ENCODE results near the gene LOXHD1. TPM values are rescaled to one million over a fixed set of nuclear protein-coding genes. Genes with fewer than 3 reads are reported as not detected.

Gene LOXHD1
- total RNA-seq, 6 donors from 2014 or later = 0.30 to 7.3 (median 1.00) TPM

GRCh38 chr18:46624127-46624526 lies 32.9 kb downstream of the LOXHD1 start:
- 75 to 80% methylated on average over 11 of the region's 11 CpGs for WGBS, 2 donors
- ATAC-seq (ENCODE audit: low FRiP score in 2 of 2) (no peak), DNase-seq (peak in 1 of 2 donors; percentile 16)

GRCh38 chr18:46623541-46623940 lies 33.5 kb downstream of the LOXHD1 start:
- TF ChIP-seq POLR2AphosphoS5 (IDR thresholded peaks at IDR 0.05) (peak in 1 of 2 donors; percentile 45), EP300 (IDR thresholded peaks at IDR 0.05) (peak in 1 of 4 donors; percentile 17), CTCF (IDR thresholded peaks at IDR 0.05) (no peak)
- no peaks in the 10 kb centered on the region for H3K27me3 ChIP-seq
- ATAC-seq (ENCODE audit: low FRiP score in 2 of 2) (peak; percentile 8 to 40), DNase-seq (peak in 1 of 2 donors; percentile 57)
- no peak overlapping the region for H3K4me3 ChIP-seq
- no peak overlapping the region for H3K27ac ChIP-seq
- WGBS, 2 donors = 28 to 51% methylated on average over 6 to 7 of the region's 10 CpGs
- H3K9me3 ChIP-seq = no peaks in the 10 kb centered on the region
- H3K4me1 ChIP-seq = peaks cover 7 to 19% (median 12%) of the 10 kb centered on the region in 4 donors
- no peaks in the 10 kb centered on the region for H3K36me3 ChIP-seq

More at GRCh38 chr18:46624127-46624526, 32.9 kb downstream of the LOXHD1 start:
- Histone ChIP-seq H3K4me1 (peaks cover 7 to 19% (median 12%) of the 10 kb centered on the region in 4 donors), H3K36me3 (no peaks in the 10 kb centered on the region), H3K4me3 (no peak overlapping the region), H3K27ac (no peak overlapping the region), H3K9me3 (no peaks in the 10 kb centered on the region), H3K27me3 (no peaks in the 10 kb centered on the region)
- TF ChIP-seq EP300 (IDR thresholded peaks at IDR 0.05) (no peak), CTCF (IDR thresholded peaks at IDR 0.05) (no peak), POLR2A (IDR thresholded peaks at IDR 0.05) (no peak), POLR2AphosphoS5 (IDR thresholded peaks at IDR 0.05) (no peak)

- H3K4me1 ChIP-seq = peaks cover 7 to 19% (median 12%) of the 10 kb centered on the region in 4 donors
- H3K27me3 ChIP-seq = no peaks in the 10 kb centered on the region
- DNase-seq (no peak), ATAC-seq (ENCODE audit: low FRiP score in 2 of 2) (no peak)
- WGBS, 2 donors = 75 to 89% methylated on average over 3 of the region's 3 CpGs
- H3K36me3 ChIP-seq = no peaks in the 10 kb centered on the region
- no peak overlapping the region for H3K27ac ChIP-seq
- TF ChIP-seq POLR2AphosphoS5 (IDR thresholded peaks at IDR 0.05) (no peak), POLR2A (IDR thresholded peaks at IDR 0.05) (no peak), CTCF (IDR thresholded peaks at IDR 0.05) (no peak), EP300 (IDR thresholded peaks at IDR 0.05) (no peak)
- H3K9me3 ChIP-seq = no peaks in the 10 kb centered on the region
- H3K4me3 ChIP-seq = no peak overlapping the region
These were observed 34.0 kb downstream of the LOXHD1 start for GRCh38 chr18:46622999-46623398.

GRCh38 chr18:46622451-46622850 lies 34.6 kb downstream of the LOXHD1 start:
- ATAC-seq (ENCODE audit: low FRiP score in 2 of 2) (no peak), DNase-seq (no peak)
- TF ChIP-seq POLR2A (IDR thresholded peaks at IDR 0.05) (no peak), EP300 (IDR thresholded peaks at IDR 0.05) (no peak), CTCF (IDR thresholded peaks at IDR 0.05) (no peak)
- no peak overlapping the region for H3K4me3 ChIP-seq
- H3K36me3 ChIP-seq = no peaks in the 10 kb centered on the region
- H3K4me1 ChIP-seq = peaks cover 7 to 19% (median 12%) of the 10 kb centered on the region in 4 donors
- WGBS, 2 donors = 96 to 100% methylated on average over 4 of the region's 4 CpGs
- no peaks in the 10 kb centered on the region for H3K9me3 ChIP-seq
- H3K27me3 ChIP-seq = no peaks in the 10 kb centered on the region
- H3K27ac ChIP-seq = no peak overlapping the region

- Histone ChIP-seq H3K27ac (no peak overlapping the region), H3K9me3 (no peaks in the 10 kb centered on the region), H3K36me3 (no peaks in the 10 kb centered on the region), H3K4me1 (peaks cover 7 to 19% (median 12%) of the 10 kb centered on the region in 4 donors), H3K27me3 (no peaks in the 10 kb centered on the region), H3K4me3 (no peak overlapping the region)
- DNase-seq = no peak
- ATAC-seq (ENCODE audit: low FRiP score in 2 of 2) = no peak
- WGBS, 2 donors = 59 to 76% methylated on average over 2 of the region's 2 CpGs
- TF ChIP-seq POLR2AphosphoS5 (IDR thresholded peaks at IDR 0.05) (no peak), CTCF (IDR thresholded peaks at IDR 0.05) (no peak), POLR2A (IDR thresholded peaks at IDR 0.05) (no peak), EP300 (IDR thresholded peaks at IDR 0.05) (no peak)
These were observed 35.1 kb downstream of the LOXHD1 start for GRCh38 chr18:46621871-46622270.
